Measurements from ENCODE around the gene TMEM115.

The TMEM115 gene

DNA sequence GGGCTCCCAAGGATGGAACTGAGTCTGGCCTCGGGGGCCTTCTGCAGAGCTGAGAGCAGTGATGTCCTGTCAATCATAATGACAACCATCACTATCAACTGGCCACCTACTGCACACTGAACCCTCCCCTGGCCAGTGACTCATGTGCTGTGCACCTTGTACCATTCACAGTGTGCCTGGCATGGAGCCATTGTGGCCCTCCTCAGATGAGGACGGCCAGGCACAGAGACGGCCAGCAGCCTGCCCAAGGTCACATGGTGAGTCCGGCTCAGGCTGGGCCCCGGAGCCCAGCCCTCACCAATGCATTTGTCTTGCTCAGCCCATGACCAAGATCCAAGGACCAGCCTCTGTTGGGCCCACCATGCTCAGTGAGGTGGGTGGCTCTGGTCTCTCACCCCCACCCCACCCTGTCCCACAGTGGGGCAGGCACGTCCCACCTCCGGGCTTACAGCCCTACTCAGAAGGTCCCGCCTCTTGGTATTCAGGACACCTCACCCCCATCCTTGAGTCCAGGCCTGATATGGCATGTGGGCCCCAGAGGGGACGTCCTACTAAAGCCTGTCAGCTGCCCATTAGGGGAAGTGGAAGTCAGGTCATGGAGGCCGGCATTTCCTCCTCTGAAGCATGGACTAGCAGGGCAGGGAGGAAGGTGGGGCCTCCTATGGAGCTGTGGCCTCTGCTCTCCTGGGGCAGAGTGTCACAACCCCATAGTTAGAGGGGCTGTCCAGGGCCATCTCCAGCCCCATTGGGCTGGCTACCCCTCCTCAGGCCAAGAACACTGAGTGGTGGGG is 35.9 kb upstream of the TMEM115 start:
- H3K4me3 ChIP-seq (ENCODE audit: low read depth, low read length) = no peak overlapping the region
- DNase-seq (ENCODE audit: low read depth) = no peak
- TF ChIP-seq, protein P1, sequence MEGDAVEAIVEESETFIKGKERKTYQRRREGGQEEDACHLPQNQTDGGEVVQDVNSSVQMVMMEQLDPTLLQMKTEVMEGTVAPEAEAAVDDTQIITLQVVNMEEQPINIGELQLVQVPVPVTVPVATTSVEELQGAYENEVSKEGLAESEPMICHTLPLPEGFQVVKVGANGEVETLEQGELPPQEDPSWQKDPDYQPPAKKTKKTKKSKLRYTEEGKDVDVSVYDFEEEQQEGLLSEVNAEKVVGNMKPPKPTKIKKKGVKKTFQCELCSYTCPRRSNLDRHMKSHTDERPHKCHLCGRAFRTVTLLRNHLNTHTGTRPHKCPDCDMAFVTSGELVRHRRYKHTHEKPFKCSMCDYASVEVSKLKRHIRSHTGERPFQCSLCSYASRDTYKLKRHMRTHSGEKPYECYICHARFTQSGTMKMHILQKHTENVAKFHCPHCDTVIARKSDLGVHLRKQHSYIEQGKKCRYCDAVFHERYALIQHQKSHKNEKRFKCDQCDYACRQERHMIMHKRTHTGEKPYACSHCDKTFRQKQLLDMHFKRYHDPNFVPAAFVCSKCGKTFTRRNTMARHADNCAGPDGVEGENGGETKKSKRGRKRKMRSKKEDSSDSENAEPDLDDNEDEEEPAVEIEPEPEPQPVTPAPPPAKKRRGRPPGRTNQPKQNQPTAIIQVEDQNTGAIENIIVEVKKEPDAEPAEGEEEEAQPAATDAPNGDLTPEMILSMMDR (IDR thresholded peaks at IDR 0.05; ENCODE audit: low read depth, low read length, missing control alignments) = no peak

DNA sequence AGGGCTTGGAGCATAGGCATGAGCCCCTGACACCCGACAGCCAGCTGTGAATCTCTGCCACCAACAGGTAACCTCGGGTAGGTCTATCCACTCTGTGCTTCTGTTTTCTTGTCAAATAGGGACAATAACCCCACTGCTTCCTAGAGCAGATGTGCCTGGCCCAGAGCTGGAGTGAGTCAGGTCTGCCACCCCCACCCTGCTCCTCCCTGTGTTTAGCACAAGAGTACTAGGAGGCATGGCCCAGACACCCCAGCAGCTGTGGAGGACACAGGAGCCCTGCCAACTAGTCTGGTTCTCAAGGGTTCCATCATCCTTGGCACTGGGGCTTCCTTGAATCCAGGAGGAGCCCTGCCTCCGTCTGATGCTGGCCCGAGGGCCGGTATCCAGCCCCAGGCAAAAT is 33.7 kb upstream of the TMEM115 start:
- TF ChIP-seq, protein P1 (IDR thresholded peaks at IDR 0.05; ENCODE audit: low read depth, low read length, missing control alignments) = no peak
- DNase-seq (ENCODE audit: low read depth) = no peak
- H3K4me3 ChIP-seq (ENCODE audit: low read depth, low read length) = no peak overlapping the region

DNA sequence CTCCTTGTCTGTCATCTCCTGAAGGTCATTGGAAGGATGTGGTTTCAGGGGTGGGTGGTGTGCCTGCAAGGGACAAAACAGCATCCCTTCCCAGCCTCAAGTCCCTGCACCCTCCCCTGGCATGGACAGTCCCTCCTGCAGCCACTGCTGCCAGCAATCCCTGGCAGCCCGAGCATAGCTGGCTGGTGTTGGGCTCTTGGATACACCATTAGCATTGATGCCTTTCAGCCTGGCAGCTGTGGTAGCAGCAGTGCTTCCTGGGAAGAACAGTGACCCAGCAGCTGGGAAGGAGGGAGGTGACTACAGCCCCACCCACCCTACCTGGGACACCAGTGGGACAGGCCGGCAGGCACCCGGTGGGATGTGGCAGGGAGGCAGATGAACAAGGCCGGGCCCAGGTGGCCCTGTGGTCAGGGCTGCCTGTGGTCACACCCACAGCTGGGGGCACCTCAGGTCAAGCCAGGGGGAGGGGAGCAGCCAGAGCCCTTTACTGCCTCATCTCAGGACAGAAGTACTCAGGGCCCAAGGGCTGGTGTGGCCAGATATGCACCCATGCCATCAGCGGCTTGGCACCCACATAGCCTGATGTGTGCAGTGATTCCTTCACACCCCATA is 32.9 kb upstream of the TMEM115 start:
- TF ChIP-seq, protein P1 (IDR thresholded peaks at IDR 0.05; ENCODE audit: low read depth, low read length, missing control alignments) = no peak
- no peak for DNase-seq (ENCODE audit: low read depth)
- no peak overlapping the region for H3K4me3 ChIP-seq (ENCODE audit: low read depth, low read length)

DNA sequence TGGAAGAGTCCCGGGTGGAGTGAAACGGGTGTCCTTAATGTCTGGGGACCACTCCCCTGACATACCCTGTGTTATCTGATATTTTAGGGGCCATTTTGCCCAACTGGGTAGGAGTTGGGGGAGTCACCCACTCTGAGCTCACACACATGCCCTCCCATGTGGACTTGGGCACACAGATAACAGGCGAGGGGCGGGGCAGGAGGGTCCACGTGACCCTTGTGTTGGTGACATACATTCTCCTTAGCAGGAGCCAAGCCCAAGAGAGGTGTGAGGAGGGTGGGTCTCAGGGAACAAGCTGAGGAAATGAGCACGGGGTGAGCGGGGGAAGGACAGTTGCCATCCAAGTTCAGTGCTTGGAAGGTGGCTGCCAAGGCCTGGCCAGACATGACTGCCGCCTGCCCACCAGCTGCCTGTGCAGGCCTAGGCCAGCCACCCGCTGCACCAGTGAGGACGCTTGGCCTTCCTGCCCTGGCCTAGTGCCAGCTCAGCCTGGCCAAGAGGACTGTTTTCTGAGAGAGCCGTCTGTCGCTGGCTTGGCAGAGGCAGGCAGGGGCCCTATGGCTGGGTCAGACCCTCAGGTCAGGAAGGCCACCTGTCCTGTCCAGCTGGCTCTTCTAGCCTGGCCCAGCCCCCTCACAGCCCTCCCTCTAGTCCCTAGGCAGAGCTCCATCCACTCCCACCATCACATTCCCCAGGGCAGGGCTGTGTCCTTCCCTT is 31.3 kb upstream of the TMEM115 start:
- H3K4me3 ChIP-seq (ENCODE audit: low read depth, low read length) = no peak overlapping the region
- TF ChIP-seq, protein P1 (IDR thresholded peaks at IDR 0.05; ENCODE audit: low read depth, low read length, missing control alignments) = no peak
- DNase-seq (ENCODE audit: low read depth) = no peak

DNA sequence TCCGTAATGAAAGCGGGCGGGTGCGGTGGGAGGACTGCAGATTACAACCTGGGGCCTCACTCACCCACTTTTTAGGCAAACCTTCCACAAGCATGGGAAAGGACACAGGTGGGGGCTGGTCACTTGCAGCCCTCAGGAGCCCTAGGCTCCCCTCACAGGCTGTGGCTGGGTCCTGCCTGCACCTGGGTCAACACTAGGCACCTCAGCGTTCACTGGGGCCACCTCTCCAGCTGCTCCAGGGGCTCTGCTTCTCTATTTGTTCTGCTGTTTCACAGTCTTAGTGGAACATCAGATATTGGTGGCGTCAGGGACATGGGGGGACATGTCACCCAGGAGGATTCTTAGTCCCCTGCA is 30.1 kb upstream of the TMEM115 start:
- TF ChIP-seq, protein P1 (IDR thresholded peaks at IDR 0.05; ENCODE audit: low read depth, low read length, missing control alignments) = no peak
- no peak for DNase-seq (ENCODE audit: low read depth)

DNA sequence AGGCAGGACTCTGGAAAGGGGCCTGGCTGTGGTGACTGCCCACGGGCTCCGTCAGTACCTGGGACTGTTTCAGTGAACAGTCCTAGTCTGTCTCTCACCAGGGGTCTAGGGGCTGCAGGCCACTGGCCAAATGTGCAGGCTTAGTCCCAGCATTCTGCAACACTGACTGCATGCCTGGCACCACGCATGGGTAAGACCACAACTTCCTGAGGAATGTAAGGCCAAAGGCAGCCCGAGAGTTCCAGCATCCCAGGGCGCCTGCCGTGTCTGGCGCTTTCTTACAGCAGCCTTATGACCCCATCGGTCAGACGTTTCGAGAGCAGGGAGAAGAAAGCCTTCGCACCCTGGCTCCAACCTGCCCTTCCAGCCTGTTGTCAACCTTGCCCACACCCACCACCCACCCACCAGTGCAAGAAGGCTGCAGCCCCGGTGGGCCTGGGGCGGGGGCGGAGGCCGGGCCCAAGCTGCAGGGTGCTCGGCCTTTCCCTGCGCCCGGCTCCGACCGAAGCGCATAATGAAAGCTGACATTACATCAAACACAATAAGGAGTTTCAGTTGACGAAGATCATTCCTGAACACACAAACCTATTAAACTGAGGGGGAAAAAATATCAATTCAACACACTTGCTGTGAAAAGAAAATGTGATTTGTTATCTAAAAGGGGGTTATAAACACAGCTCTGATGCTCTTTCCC is 29.5 kb upstream of the TMEM115 start:
- no peak overlapping the region for H3K4me3 ChIP-seq (ENCODE audit: low read depth, low read length)
- TF ChIP-seq, protein P1 (IDR thresholded peaks at IDR 0.05; ENCODE audit: low read depth, low read length, missing control alignments) = no peak
- DNase-seq (ENCODE audit: low read depth) = no peak

More for the DNA sequence above, 30.1 kb upstream of the TMEM115 start:
- H3K4me3 ChIP-seq (ENCODE audit: low read depth, low read length) = no peak overlapping the region

Data from GM12864 (cell line).